HL-60 (cell line): ENCODE data around the gene COMMD9.

Source experiments
- DNase-seq, 2 experiments: peaks; one replicate each; pipeline ENCODE4 v3.0.0-alpha.2; 2010 to 2020; ENCODE audit warnings: low read depth in 1 of 2, low spot score in 1 of 2
- H3K27ac ChIP-seq: fragments of 250-450 bp; sonication (Bioruptor Pico); replicated peaks from 2 replicates; pipeline ENCODE4 v1.5.1; 2020; ENCODE audit warnings: mild to moderate bottlenecking, moderate library complexity
- H3K27me3 ChIP-seq: fragments of 250-450 bp; sonication (Bioruptor Pico); 2 replicates; pipeline ENCODE4 v1.5.1; 2021; ENCODE audit warnings: mild to moderate bottlenecking, moderate library complexity; ENCODE audit not compliant: insufficient read depth, poor library complexity, severe bottlenecking
- H3K4me3 ChIP-seq: replicated peaks from 2 replicates; pipeline ENCODE4 v1.5.1; 2011; ENCODE audit warnings: mild to moderate bottlenecking, control low read depth, low read length; ENCODE audit not compliant: insufficient read depth
- GABPA ChIP-seq: IDR thresholded peaks from 2 replicates; pipeline ENCODE4 v1.6.1; 2012; ENCODE audit warnings: low read depth
- POLR2AphosphoS5 ChIP-seq: IDR thresholded peaks from 2 replicates; pipeline ENCODE4 v1.6.1; 2012; ENCODE audit warnings: low read depth
- SPI1 ChIP-seq: IDR thresholded peaks from 2 replicates; pipeline ENCODE4 v1.6.1; 2012; ENCODE audit warnings: low read depth, mild to moderate bottlenecking, borderline replicate concordance
- TF ChIP-seq, protein P1 (sequence below): IDR thresholded peaks from one replicate; pipeline ENCODE4 v1.5.1; 2011; ENCODE audit warnings: low read length, control low read depth, inconsistent platforms; ENCODE audit not compliant: insufficient read depth
- TF ChIP-seq, protein P2 (sequence below): IDR thresholded peaks from 2 replicates; pipeline ENCODE4 v1.6.1; 2012; ENCODE audit warnings: low read depth; ENCODE audit not compliant: insufficient replicate concordance

The COMMD9 gene

DNA sequence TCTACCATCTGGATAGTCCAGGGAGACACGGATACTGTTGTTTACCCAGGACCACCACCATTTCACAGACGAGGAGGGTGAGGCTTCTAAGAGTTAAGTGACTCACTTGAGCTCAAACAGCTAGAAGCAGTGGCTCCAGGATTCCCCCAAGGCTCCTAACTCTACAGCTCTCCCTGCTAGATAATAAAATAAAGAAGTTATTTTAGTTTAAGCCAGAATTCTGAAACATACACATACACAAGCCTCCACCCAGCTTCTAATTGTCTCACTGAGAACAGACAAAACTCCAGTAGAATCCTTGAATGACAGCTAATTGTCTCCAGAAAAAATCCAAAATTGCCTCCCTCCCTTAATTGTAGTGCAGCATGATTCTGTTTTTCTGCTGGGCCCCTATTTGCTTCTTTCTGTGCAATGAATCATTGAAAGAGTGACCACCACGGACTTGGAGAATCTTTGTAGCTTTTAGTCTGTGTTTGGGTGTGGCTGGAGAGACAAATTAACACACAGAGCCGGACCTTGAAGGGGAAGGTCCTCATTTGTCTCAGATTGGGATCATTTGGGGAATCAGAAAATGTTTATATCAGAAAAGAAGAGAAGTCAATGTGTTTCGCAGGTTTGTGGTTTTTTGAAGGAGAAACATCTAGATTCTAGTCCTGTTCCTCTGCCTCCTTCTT, 64.9 kb downstream of the COMMD9 start:
- TF ChIP-seq POLR2AphosphoS5 (no peak), SPI1 (no peak), GABPA (no peak)
- TF ChIP-seq, protein P1, sequence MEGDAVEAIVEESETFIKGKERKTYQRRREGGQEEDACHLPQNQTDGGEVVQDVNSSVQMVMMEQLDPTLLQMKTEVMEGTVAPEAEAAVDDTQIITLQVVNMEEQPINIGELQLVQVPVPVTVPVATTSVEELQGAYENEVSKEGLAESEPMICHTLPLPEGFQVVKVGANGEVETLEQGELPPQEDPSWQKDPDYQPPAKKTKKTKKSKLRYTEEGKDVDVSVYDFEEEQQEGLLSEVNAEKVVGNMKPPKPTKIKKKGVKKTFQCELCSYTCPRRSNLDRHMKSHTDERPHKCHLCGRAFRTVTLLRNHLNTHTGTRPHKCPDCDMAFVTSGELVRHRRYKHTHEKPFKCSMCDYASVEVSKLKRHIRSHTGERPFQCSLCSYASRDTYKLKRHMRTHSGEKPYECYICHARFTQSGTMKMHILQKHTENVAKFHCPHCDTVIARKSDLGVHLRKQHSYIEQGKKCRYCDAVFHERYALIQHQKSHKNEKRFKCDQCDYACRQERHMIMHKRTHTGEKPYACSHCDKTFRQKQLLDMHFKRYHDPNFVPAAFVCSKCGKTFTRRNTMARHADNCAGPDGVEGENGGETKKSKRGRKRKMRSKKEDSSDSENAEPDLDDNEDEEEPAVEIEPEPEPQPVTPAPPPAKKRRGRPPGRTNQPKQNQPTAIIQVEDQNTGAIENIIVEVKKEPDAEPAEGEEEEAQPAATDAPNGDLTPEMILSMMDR, result no peak
- TF ChIP-seq, protein P2, sequence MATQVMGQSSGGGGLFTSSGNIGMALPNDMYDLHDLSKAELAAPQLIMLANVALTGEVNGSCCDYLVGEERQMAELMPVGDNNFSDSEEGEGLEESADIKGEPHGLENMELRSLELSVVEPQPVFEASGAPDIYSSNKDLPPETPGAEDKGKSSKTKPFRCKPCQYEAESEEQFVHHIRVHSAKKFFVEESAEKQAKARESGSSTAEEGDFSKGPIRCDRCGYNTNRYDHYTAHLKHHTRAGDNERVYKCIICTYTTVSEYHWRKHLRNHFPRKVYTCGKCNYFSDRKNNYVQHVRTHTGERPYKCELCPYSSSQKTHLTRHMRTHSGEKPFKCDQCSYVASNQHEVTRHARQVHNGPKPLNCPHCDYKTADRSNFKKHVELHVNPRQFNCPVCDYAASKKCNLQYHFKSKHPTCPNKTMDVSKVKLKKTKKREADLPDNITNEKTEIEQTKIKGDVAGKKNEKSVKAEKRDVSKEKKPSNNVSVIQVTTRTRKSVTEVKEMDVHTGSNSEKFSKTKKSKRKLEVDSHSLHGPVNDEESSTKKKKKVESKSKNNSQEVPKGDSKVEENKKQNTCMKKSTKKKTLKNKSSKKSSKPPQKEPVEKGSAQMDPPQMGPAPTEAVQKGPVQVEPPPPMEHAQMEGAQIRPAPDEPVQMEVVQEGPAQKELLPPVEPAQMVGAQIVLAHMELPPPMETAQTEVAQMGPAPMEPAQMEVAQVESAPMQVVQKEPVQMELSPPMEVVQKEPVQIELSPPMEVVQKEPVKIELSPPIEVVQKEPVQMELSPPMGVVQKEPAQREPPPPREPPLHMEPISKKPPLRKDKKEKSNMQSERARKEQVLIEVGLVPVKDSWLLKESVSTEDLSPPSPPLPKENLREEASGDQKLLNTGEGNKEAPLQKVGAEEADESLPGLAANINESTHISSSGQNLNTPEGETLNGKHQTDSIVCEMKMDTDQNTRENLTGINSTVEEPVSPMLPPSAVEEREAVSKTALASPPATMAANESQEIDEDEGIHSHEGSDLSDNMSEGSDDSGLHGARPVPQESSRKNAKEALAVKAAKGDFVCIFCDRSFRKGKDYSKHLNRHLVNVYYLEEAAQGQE, result no peak
- no peak overlapping the region for H3K4me3 ChIP-seq
- H3K27me3 ChIP-seq, result no peaks in the 10 kb centered on the region
- no peak overlapping the region for H3K27ac ChIP-seq
- no peak for DNase-seq

DNA sequence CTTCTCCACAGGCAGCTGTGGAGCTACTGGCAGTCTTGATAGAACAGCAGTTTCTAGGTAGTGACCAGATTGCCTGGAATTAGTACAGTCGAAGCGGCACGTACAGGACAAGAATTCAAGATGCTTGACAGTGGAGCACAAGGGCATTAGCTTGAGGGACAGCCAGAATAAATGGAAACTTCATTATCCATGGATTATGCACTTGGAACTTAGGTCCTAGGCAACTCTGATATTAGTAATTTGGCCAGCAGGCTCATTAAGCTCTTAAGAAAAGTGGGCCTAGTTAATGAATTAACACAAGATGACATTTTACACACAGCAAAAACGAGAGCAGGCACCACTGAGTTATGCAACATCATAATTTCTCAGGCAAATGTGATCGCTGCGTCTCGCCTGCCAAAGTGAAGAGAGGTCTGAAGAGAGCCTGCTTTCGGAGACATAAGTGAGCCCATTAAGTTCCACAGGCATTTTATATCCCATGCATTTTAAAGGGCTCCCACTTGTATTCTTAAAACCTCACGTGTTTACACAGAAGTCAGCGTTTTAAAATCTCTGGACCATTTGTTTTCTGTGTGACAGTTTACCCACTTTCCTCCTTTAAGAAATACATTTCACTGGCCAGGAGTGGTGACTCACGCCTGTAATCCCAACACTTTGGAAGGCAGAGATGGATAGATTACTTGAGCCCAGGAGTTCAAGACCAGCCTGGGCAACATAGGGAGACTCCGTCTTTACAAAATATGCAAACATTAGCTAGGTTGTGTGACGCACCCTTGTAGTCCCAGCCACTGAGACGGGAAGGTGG, 66.2 kb downstream of the COMMD9 start:
- no peak for DNase-seq
- TF ChIP-seq POLR2AphosphoS5 (no peak), SPI1 (no peak), GABPA (no peak)
- TF ChIP-seq, protein P1, result no peak
- TF ChIP-seq, protein P2, result no peak
- H3K27me3 ChIP-seq, result no peaks in the 10 kb centered on the region
- H3K27ac ChIP-seq, result no peak overlapping the region
- H3K4me3 ChIP-seq, result no peak overlapping the region
